Endothelial cell of umbilical vein (primary cell): Measurements from ENCODE around the gene SHISA6. TPM values are rescaled to one million over a fixed set of nuclear protein-coding genes. Genes with fewer than 3 reads are reported as not detected.

Experiments used
- BruUV-seq: library from RNA; stranded (reverse); fragments of 400-500 nt; replicated peaks from 2 replicates; lab custom pipeline; 2021; lab: Mats Ljungman, UMichigan
- CTCF ChIA-PET: fragments of 300-600, 350-600 bp; sonication (Branson Sonifier 250); formaldehyde crosslinking; loops from one replicate; lab custom pipeline; 2021; ENCODE audit warnings: antibody characterized with exemption, inconsistent platforms; lab: Charles Lee
- POLR2A ChIA-PET: fragments of 300-600, 350-600 bp; sonication (Branson Sonifier 250); formaldehyde crosslinking; loops from one replicate; lab custom pipeline; 2021; ENCODE audit warnings: antibody characterized with exemption, inconsistent platforms; lab: Charles Lee
- DNase-seq: peaks from one replicate; pipeline ENCODE4 v3.0.0-alpha.2; 2011; ENCODE audit warnings: low read depth, low spot score
- FAIRE-seq: peaks from 2 replicates; lab custom pipeline; 2011; peaks lifted over from hg19 to GRCh38; lab: Jason Lieb, UNC
- H2AFZ ChIP-seq: 2 replicates; pipeline ENCODE4 v1.6.0; 2012; ENCODE audit warnings: low read depth, low read length, control low read depth, inconsistent platforms
- H3K27ac ChIP-seq: 2 replicates; pipeline ENCODE4 v1.5.1; 2011; ENCODE audit warnings: low read depth, mild to moderate bottlenecking, control low read depth, low read length, moderate library complexity; ENCODE audit not compliant: insufficient read depth
- H3K27me3 ChIP-seq, 2 experiments: 2 replicates each; pipeline versions ENCODE4 v1.6.0 to v1.6.1; 2011; ENCODE audit warnings: low read length in 2 of 2, mixed read lengths in 1 of 2; ENCODE audit not compliant: control insufficient read depth in 2 of 2, insufficient read depth in 2 of 2
- H3K36me3 ChIP-seq, 2 experiments: 2 replicates in 1 of 2; 3 replicates in 1 of 2; pipeline ENCODE4 v1.5.1; 2011; ENCODE audit warnings: low read length in 2 of 2, mild to moderate bottlenecking in 1 of 2, moderate library complexity in 1 of 2; ENCODE audit not compliant: control insufficient read depth in 2 of 2, insufficient read depth in 2 of 2; ENCODE audit errors: extremely low read depth in 1 of 2
- H3K4me1 ChIP-seq: 3 replicates; pipeline ENCODE4 v1.5.1; 2011; ENCODE audit warnings: mild to moderate bottlenecking, low read length; ENCODE audit not compliant: control insufficient read depth, insufficient read depth; ENCODE audit errors: extremely low read depth
- H3K4me2 ChIP-seq: 2 replicates; pipeline ENCODE4 v1.6.1; 2011; ENCODE audit warnings: low read length, control low read depth, mixed read lengths; ENCODE audit not compliant: insufficient read depth
- H3K4me3 ChIP-seq, 3 experiments: fragments of 200-600 bp in 1 of 3; sonication (generic), shearing (Covaris generic) in 1 of 3; replicated peaks in 1 of 3; 2 replicates each; pipeline ENCODE4 v1.5.1; 2011 to 2016; ENCODE audit warnings: control low read depth in 3 of 3, low read length in 3 of 3, mild to moderate bottlenecking in 2 of 3, inconsistent platforms in 1 of 3, low read depth in 1 of 3, moderate library complexity in 1 of 3; ENCODE audit not compliant: insufficient read depth in 1 of 3
- H3K79me2 ChIP-seq: 2 replicates; pipeline ENCODE4 v1.6.0; 2012; ENCODE audit warnings: low read length, inconsistent platforms; ENCODE audit not compliant: control insufficient read depth, insufficient read depth
- H3K9ac ChIP-seq: replicated peaks from 2 replicates; pipeline ENCODE3; 2011; ENCODE audit warnings: low read length, control low read depth; ENCODE audit not compliant: insufficient read depth; ENCODE audit errors: extremely low read depth
- H3K9me1 ChIP-seq: replicated peaks from 3 replicates; pipeline ENCODE4 v1.6.0; 2011; ENCODE audit warnings: mild to moderate bottlenecking, low read length; ENCODE audit not compliant: control insufficient read depth, insufficient read depth; ENCODE audit errors: extremely low read depth
- H3K9me3 ChIP-seq: replicated peaks from 2 replicates; pipeline ENCODE4 v1.5.1; 2012; ENCODE audit warnings: low read length, inconsistent platforms; ENCODE audit not compliant: control insufficient read depth, insufficient read depth
- H4K20me1 ChIP-seq: replicated peaks from 2 replicates; pipeline ENCODE3; 2011; ENCODE audit warnings: mild to moderate bottlenecking, low read length; ENCODE audit not compliant: control insufficient read depth, insufficient read depth; ENCODE audit errors: extremely low read depth
- EZH2 ChIP-seq: IDR thresholded peaks from 2 replicates; pipeline ENCODE4 v1.6.1; 2012; ENCODE audit warnings: borderline replicate concordance, low read depth, mild to moderate bottlenecking, moderate library complexity, low read length, inconsistent platforms; ENCODE audit not compliant: severe bottlenecking
- FOS ChIP-seq: IDR thresholded peaks from 2 replicates; pipeline ENCODE4 v1.6.1; 2011; ENCODE audit warnings: mild to moderate bottlenecking, low read length, moderate library complexity, borderline replicate concordance; ENCODE audit not compliant: insufficient read depth
- GATA2 ChIP-seq: IDR thresholded peaks from 2 replicates; pipeline ENCODE4 v1.7.0; 2011; ENCODE audit warnings: low read depth, mild to moderate bottlenecking, moderate library complexity, mixed read lengths, low read length; ENCODE audit not compliant: insufficient read length, insufficient read depth
- JUN ChIP-seq: IDR thresholded peaks from 2 replicates; pipeline ENCODE4 v1.6.1; 2011; ENCODE audit warnings: borderline replicate concordance, low read depth; ENCODE audit not compliant: insufficient read length, insufficient read depth
- MYC ChIP-seq: IDR thresholded peaks from one replicate; pipeline ENCODE4 v1.6.1; 2011; ENCODE audit warnings: mild to moderate bottlenecking, low read depth, low read length
- POLR2A ChIP-seq: IDR thresholded peaks from 2 replicates; pipeline ENCODE4 v1.6.1; 2012; ENCODE audit warnings: low read depth, mild to moderate bottlenecking, control low read depth, low read length
- POLR2AphosphoS5 ChIP-seq: IDR thresholded peaks from 2 replicates; pipeline ENCODE4 v1.6.1; 2012; ENCODE audit warnings: low read depth, mild to moderate bottlenecking, control low read depth, low read length, moderate library complexity; ENCODE audit not compliant: insufficient read depth
- dilution Hi-C: fragments of 300-500 bp; cut with MboI; formaldehyde crosslinking; loops from one replicate; pipeline ENCODE4 v1.15.0; 2019; ENCODE audit warnings: low sequenced_read_pairs; ENCODE audit not compliant: extremely low pct_ligation_motif_present
- intact Hi-C: fragments of 100-400 bp; cut with micrococcal nuclease; formaldehyde crosslinking; loops from one replicate; pipeline ENCODE4 v1.10.0; 2022
- polyA plus RNA-seq, 4 experiments: library from polyadenylated mRNA; depleted of rRNA in 3 of 4; stranded (reverse) in 3 of 4; unstranded in 1 of 4; fragments of >200 nt; gene quantifications; 2 replicates each; pipeline versions ENCODE4 v1.2.1 to v1.2.3, GENCODE V29; 2011 to 2012; ENCODE audit warnings: missing spikeins in 1 of 4
- total RNA-seq: library from RNA; stranded (reverse); gene quantifications from 2 replicates; pipeline ENCODE4 v1.2.3, GENCODE V29; 2021
- TF ChIP-seq, protein P1 (sequence below), 2 donors: IDR thresholded peaks; 1 replicate in 1 of 2; 2 replicates in 1 of 2; pipeline ENCODE4 v1.5.1; 2011; ENCODE audit warnings: low read length in 2 of 2, mild to moderate bottlenecking in 2 of 2, moderate library complexity in 2 of 2, control low read depth in 1 of 2, inconsistent platforms in 1 of 2, low read depth in 1 of 2; ENCODE audit not compliant: insufficient read depth in 1 of 2; ENCODE audit errors: extremely low read depth in 1 of 2
- TF ChIP-seq, protein P2 (sequence below): IDR thresholded peaks from 2 replicates; pipeline ENCODE4 v1.6.1; 2011; ENCODE audit not compliant: insufficient read depth, insufficient read length

Gene SHISA6
- total and polyA plus RNA-seq, 2 donors (not counting 3 experiments of a cell fraction or from before 2014, with no cell fraction given) = not detected

DNA sequence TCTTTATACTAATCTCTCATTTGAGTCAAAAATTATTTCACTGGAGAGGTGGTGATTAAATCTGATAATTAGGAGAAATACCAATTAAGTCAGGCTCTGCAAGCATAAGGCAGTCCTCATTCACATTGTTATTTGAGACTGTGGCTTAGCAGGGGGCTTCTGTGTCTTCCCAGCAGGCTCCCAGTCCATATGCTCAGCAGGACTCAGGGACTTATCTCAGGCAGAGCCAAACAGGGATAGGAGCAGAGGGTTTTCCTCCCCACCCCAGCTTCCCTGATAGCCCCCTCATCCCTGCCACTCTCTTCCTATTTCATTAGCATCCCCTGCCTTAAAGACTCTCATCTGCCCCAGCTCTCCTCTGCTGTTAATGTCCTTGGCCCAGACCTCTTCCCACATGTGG is 252.9 kb downstream of the SHISA6 start:
- no peaks in the 10 kb centered on the region for H3K79me2 ChIP-seq
- H3K4me3 ChIP-seq = no peak overlapping the region
- no peaks in the 10 kb centered on the region for H3K36me3 ChIP-seq
- no peak for DNase-seq
- no peaks in the 10 kb centered on the region for H3K4me1 ChIP-seq
- ChIA-PET POLR2A (no interaction called here), CTCF (no interaction called here)
- no peaks in the 10 kb centered on the region for H3K27me3 ChIP-seq
- no peak overlapping the region for H2AFZ ChIP-seq
- no peak overlapping the region for H3K9ac ChIP-seq
- H3K27ac ChIP-seq = no peak overlapping the region
- H4K20me1 ChIP-seq = no peaks in the 10 kb centered on the region
- H3K4me2 ChIP-seq = no peak overlapping the region
- no TSS peak for BruUV-seq
- intact Hi-C loops (no loop called here), dilution Hi-C loops (no loop called here)
- H3K9me3 ChIP-seq = peaks cover 5% of the 10 kb centered on the region
- TF ChIP-seq EZH2 (no peak), GATA2 (no peak), MYC (no peak), POLR2AphosphoS5 (no peak), FOS (no peak)
- no peaks in the 10 kb centered on the region for H3K9me1 ChIP-seq
- no peak for FAIRE-seq

DNA sequence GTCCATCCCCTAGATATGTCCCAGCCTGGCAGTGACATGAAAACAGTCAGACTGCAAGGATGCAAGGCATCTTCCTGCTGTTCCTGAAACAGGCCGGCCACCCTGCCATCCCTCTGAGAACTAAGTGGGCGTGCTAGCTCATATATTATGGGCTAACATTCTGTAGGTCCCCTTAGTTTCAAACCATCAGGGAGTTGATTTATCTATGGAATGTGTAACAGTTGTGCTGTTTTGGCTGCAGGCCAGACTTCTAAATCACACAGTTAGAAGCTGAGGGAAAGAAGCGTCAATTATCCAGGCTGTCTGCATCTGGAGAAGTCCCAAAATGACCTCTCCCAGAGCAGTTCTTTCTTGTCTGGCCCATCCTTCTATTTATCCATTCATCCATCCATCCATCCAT is 254.6 kb downstream of the SHISA6 start:
- Histone ChIP-seq H4K20me1 (no peaks in the 10 kb centered on the region), H3K9me1 (no peaks in the 10 kb centered on the region), H3K9me3 (peaks cover 3% of the 10 kb centered on the region), H3K4me2 (no peak overlapping the region), H3K36me3 (no peaks in the 10 kb centered on the region), H3K79me2 (no peaks in the 10 kb centered on the region), H3K27ac (no peak overlapping the region), H3K4me3 (no peak overlapping the region), H2AFZ (no peak overlapping the region), H3K9ac (no peak overlapping the region), H3K4me1 (no peaks in the 10 kb centered on the region), H3K27me3 (no peaks in the 10 kb centered on the region)
- ChIA-PET POLR2A (no interaction called here), CTCF (no interaction called here)
- FAIRE-seq (no peak), DNase-seq (no peak)
- intact Hi-C loops (no loop called here), dilution Hi-C loops (no loop called here)
- TF ChIP-seq JUN (no peak), MYC (no peak), FOS (no peak), GATA2 (no peak), EZH2 (no peak), POLR2AphosphoS5 (no peak), POLR2A (no peak)
- TF ChIP-seq, protein P1, sequence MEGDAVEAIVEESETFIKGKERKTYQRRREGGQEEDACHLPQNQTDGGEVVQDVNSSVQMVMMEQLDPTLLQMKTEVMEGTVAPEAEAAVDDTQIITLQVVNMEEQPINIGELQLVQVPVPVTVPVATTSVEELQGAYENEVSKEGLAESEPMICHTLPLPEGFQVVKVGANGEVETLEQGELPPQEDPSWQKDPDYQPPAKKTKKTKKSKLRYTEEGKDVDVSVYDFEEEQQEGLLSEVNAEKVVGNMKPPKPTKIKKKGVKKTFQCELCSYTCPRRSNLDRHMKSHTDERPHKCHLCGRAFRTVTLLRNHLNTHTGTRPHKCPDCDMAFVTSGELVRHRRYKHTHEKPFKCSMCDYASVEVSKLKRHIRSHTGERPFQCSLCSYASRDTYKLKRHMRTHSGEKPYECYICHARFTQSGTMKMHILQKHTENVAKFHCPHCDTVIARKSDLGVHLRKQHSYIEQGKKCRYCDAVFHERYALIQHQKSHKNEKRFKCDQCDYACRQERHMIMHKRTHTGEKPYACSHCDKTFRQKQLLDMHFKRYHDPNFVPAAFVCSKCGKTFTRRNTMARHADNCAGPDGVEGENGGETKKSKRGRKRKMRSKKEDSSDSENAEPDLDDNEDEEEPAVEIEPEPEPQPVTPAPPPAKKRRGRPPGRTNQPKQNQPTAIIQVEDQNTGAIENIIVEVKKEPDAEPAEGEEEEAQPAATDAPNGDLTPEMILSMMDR (IDR thresholded peaks at IDR 0.05; ENCODE audit: extremely low read depth in 1 of 2, insufficient read depth in 1 of 2, low read depth in 1 of 2, low read length in 2 of 2) = no peak
- TF ChIP-seq, protein P2, sequence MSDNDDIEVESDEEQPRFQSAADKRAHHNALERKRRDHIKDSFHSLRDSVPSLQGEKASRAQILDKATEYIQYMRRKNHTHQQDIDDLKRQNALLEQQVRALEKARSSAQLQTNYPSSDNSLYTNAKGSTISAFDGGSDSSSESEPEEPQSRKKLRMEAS = no peak
- BruUV-seq = no TSS peak
